Mesenchymal stem cell (in vitro differentiated cells and primary cell): Measurements from ENCODE around the gene CCDC85A.

ENCODE experiments used
- DNase-seq: peaks from one replicate; pipeline ENCODE4 v3.0.0-alpha.2; 2013
- H2AFZ ChIP-seq: one replicate; pipeline ENCODE4 v1.6.1; 2013; ENCODE audit warnings: low read depth, mild to moderate bottlenecking, control low read depth, inconsistent platforms, low read length, moderate library complexity
- H2AK5ac ChIP-seq: 2 replicates; pipeline ENCODE4 v1.6.1; 2013; ENCODE audit warnings: low read length, moderate library complexity, mild to moderate bottlenecking, inconsistent platforms; ENCODE audit not compliant: severe bottlenecking
- H2BK120ac ChIP-seq: one replicate; pipeline ENCODE4 v1.6.1; 2013; ENCODE audit warnings: low read depth, mild to moderate bottlenecking, inconsistent platforms, low read length, moderate library complexity
- H2BK12ac ChIP-seq, 2 experiments: one replicate each; pipeline ENCODE4 v1.6.1; 2013; ENCODE audit warnings: inconsistent platforms in 2 of 2, low read length in 2 of 2, mild to moderate bottlenecking in 2 of 2, moderate library complexity in 2 of 2, control low read depth in 1 of 2
- H2BK15ac ChIP-seq: one replicate; pipeline ENCODE4 v1.6.1; 2013; ENCODE audit warnings: mild to moderate bottlenecking, low read depth, inconsistent platforms; ENCODE audit not compliant: poor library complexity, severe bottlenecking
- H2BK5ac ChIP-seq: 2 replicates; pipeline ENCODE4 v1.6.1; 2013; ENCODE audit warnings: low read depth, mild to moderate bottlenecking, low read length, control low read depth, inconsistent platforms; ENCODE audit not compliant: poor library complexity, severe bottlenecking
- H3K14ac ChIP-seq, 2 experiments: one replicate each; pipeline ENCODE4 v1.6.1; 2013; ENCODE audit warnings: inconsistent platforms in 2 of 2, low read length in 2 of 2, control low read depth in 1 of 2, mild to moderate bottlenecking in 1 of 2, moderate library complexity in 1 of 2
- H3K18ac ChIP-seq, 2 experiments: one replicate each; pipeline ENCODE4 v1.6.1; 2013; ENCODE audit warnings: inconsistent platforms in 2 of 2, low read length in 2 of 2, control low read depth in 1 of 2, low read depth in 1 of 2, mild to moderate bottlenecking in 1 of 2
- H3K23ac ChIP-seq, 2 experiments: one replicate each; pipeline ENCODE4 v1.6.1; 2013; ENCODE audit warnings: inconsistent platforms in 2 of 2, low read length in 2 of 2, mild to moderate bottlenecking in 2 of 2, moderate library complexity in 2 of 2, control low read depth in 1 of 2
- H3K27ac ChIP-seq: 2 replicates; pipeline ENCODE4 v1.5.1; 2013; ENCODE audit warnings: mild to moderate bottlenecking, moderate library complexity, low read length, control low read depth, inconsistent platforms; ENCODE audit not compliant: poor library complexity, severe bottlenecking
- H3K27me3 ChIP-seq, 2 experiments: 2 replicates each; pipeline versions ENCODE4 v1.6.1 to v1.7.0; 2013; ENCODE audit warnings: low read length in 2 of 2, mild to moderate bottlenecking in 2 of 2, moderate library complexity in 2 of 2, control low read depth in 1 of 2, inconsistent platforms in 1 of 2; ENCODE audit not compliant: control insufficient read depth in 1 of 2, insufficient read depth in 1 of 2
- H3K36me3 ChIP-seq, 2 experiments: 2 replicates each; pipeline versions ENCODE4 v1.6.1 to v1.7.0; 2013; ENCODE audit warnings: low read length in 2 of 2, control low read depth in 1 of 2, inconsistent platforms in 1 of 2, low read depth in 1 of 2, mild to moderate bottlenecking in 1 of 2; ENCODE audit not compliant: insufficient read depth in 2 of 2, control insufficient read depth in 1 of 2
- H3K4ac ChIP-seq, 2 experiments: one replicate each; pipeline ENCODE4 v1.6.1; 2013; ENCODE audit warnings: inconsistent platforms in 2 of 2, low read length in 2 of 2, mild to moderate bottlenecking in 2 of 2, moderate library complexity in 2 of 2, control low read depth in 1 of 2, low read depth in 1 of 2
- H3K4me1 ChIP-seq: 2 replicates; pipeline ENCODE4 v1.6.1; 2013; ENCODE audit warnings: low read depth, low read length, control low read depth; ENCODE audit not compliant: control insufficient read depth, insufficient read depth
- H3K4me2 ChIP-seq: 2 replicates; pipeline ENCODE4 v1.6.1; 2013; ENCODE audit warnings: low read length, mild to moderate bottlenecking, inconsistent platforms; ENCODE audit not compliant: poor library complexity, severe bottlenecking
- H3K4me3 ChIP-seq, 2 experiments: 2 replicates each; pipeline versions ENCODE4 v1.5.1 to v1.7.0; 2013; ENCODE audit warnings: low read length in 2 of 2, mild to moderate bottlenecking in 2 of 2, control low read depth in 1 of 2, low read depth in 1 of 2; ENCODE audit not compliant: insufficient read depth in 1 of 2
- H3K79me1 ChIP-seq: replicated peaks from 2 replicates; pipeline ENCODE4 v1.6.1; 2013; ENCODE audit warnings: mild to moderate bottlenecking, control low read depth, low read length, inconsistent platforms; ENCODE audit not compliant: poor library complexity, severe bottlenecking
- H3K9ac ChIP-seq: 2 replicates; pipeline ENCODE4 v1.7.0; 2013; ENCODE audit warnings: mild to moderate bottlenecking, low read length, moderate library complexity
- H3K9me3 ChIP-seq: 2 replicates; pipeline ENCODE4 v1.7.0; 2013; ENCODE audit warnings: mild to moderate bottlenecking, low read length; ENCODE audit not compliant: control insufficient read depth
- H4K8ac ChIP-seq: one replicate; pipeline ENCODE4 v1.6.1; 2013; ENCODE audit warnings: inconsistent platforms, mild to moderate bottlenecking, low read length, moderate library complexity
- H4K91ac ChIP-seq: one replicate; pipeline ENCODE4 v1.6.1; 2013; ENCODE audit warnings: mild to moderate bottlenecking, low read length, inconsistent platforms
- WGBS: methylation state at CpG from one replicate; pipeline ENCODE4 v1.1.7; 2013; ENCODE audit warnings: mixed read lengths; 5-methylcytosine and 5-hydroxymethylcytosine counted together

CCDC85A gene

DNA sequence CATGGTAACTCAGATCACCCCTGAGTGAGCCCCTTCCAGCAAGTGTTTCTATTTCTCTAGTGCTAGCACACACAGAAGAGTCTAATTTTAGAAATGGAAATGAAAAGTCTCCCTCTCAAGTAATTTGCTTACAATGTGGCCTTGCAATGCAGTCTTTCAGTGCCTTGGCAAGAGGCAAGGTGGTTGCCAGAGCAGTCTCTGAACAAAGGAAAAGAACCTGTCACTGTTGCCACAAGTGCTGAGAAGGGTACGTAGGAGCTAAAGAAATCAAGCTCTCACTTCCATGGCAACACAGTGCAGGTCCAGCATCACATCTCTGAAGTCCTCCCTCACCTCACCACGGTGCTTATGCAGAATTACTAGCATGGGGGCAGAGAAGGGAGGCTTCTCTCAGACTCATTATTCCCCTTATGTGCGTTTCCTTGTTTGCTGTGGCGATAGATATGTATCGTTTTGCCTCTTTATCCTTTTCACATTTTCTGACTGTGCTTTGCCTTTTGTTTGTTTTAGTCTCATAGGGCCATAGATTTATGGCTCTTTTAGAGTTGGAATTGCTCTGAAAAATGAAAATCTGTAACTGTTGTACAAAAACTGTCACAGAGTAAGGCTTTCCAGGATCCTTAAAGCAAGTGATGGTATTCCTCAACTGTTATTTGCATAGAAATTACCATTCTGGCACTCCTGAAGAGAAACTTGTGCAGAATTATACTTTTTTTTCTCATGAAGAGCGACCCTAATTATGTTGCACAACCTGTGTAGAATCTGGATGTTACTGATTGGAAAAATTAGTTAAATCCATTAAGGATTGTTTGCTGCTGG lies 164.8 kb downstream of the CCDC85A start:
- Histone ChIP-seq H2BK5ac (no peak overlapping the region), H3K14ac (no peak overlapping the region), H4K8ac (no peak overlapping the region), H3K9ac (no peak overlapping the region), H3K4me3 (no peak overlapping the region), H3K27me3 (no peaks in the 10 kb centered on the region), H3K18ac (no peak overlapping the region), H2BK120ac (no peak overlapping the region), H3K4ac (no peak overlapping the region), H3K4me1 (no peaks in the 10 kb centered on the region), H3K23ac (no peak overlapping the region), H4K91ac (no peak overlapping the region), H2BK15ac (no peak overlapping the region), H2AFZ (no peak overlapping the region), H2BK12ac (no peak overlapping the region), H3K36me3 (no peaks in the 10 kb centered on the region), H2AK5ac (no peak overlapping the region), H3K27ac (no peak overlapping the region), H3K79me1 (no peaks in the 10 kb centered on the region), H3K9me3 (no peaks in the 10 kb centered on the region), H3K4me2 (no peak overlapping the region)
- WGBS: 81% methylated on average over 6 of the region's 6 CpGs
- no peak for DNase-seq

DNA sequence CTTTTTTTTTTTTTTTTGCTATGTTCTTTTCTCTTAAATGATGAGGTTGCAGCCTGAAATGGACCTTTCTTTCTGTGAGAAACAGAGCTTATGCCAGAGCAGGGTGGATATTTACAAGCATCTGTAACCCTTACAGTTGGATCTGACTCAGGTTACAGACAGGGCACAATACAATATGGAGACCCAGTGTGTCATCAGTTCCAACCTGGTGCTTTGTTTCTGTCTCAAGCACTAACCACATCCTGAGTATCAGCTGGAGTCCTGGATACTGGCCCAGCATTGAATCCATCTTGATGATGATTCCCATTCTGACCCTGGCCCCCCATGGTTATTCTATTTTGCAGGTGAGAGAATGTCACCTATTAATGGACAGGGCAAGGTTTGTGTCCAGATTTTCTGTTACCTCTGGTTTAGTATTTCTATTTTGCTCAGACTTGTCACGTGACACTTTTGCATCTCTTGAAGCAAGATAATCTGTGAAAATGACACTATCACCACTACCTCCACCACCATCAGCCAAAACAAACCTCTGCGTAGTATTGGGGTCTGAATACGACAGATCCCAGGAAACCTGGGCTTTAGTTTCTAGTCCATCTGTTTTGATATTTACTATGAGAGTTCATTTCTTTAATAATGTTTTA lies 174.0 kb downstream of the CCDC85A start:
- H2AK5ac ChIP-seq: no peak overlapping the region
- H3K36me3 ChIP-seq: no peaks in the 10 kb centered on the region
- H3K4me2 ChIP-seq: no peak overlapping the region
- no peaks in the 10 kb centered on the region for H3K79me1 ChIP-seq
- H3K23ac ChIP-seq: no peak overlapping the region
- H3K27me3 ChIP-seq: no peaks in the 10 kb centered on the region
- no peak overlapping the region for H3K4ac ChIP-seq
- no peaks in the 10 kb centered on the region for H3K4me1 ChIP-seq
- H4K8ac ChIP-seq: no peak overlapping the region
- H3K14ac ChIP-seq: no peak overlapping the region
- no peak overlapping the region for H3K4me3 ChIP-seq
- no peak overlapping the region for H2BK5ac ChIP-seq
- no peaks in the 10 kb centered on the region for H3K9me3 ChIP-seq
- no peak overlapping the region for H2BK120ac ChIP-seq
- no peak overlapping the region for H2AFZ ChIP-seq
- no peak overlapping the region for H3K27ac ChIP-seq
- no peak overlapping the region for H3K9ac ChIP-seq
- no peak overlapping the region for H3K18ac ChIP-seq
- H2BK12ac ChIP-seq: no peak overlapping the region
- no peak overlapping the region for H4K91ac ChIP-seq
- no peak for DNase-seq
- no peak overlapping the region for H2BK15ac ChIP-seq
- WGBS: 78% methylated on average over 1 of the region's 3 CpGs

DNA sequence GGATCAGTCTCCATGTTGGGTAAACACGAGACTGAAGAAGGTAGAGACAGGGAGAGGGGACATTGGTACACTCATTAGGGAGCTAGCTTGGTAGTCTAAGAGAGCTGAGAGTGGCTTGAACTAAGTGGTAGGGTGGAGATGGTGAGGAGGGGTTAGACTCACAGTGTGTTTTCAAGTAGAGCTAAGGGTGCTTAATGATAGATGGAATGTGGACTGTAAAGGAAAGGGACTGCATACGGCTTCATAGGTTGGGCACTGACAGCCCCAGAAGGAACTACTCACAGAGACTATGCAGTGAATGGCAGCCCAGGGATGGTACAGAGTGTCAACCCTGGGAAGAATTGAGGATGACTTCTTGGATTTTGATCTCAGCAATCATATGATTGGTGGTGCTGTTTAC lies 178.1 kb downstream of the CCDC85A start:
- Histone ChIP-seq H3K4me2 (no peak overlapping the region), H2BK12ac (no peak overlapping the region), H3K79me1 (no peaks in the 10 kb centered on the region), H3K27me3 (no peaks in the 10 kb centered on the region), H3K27ac (no peak overlapping the region), H3K9ac (no peak overlapping the region), H3K4me3 (no peak overlapping the region), H4K8ac (no peak overlapping the region), H3K18ac (no peak overlapping the region), H3K36me3 (no peaks in the 10 kb centered on the region), H2AFZ (no peak overlapping the region), H2BK5ac (no peak overlapping the region), H3K23ac (no peak overlapping the region), H2BK15ac (no peak overlapping the region), H3K9me3 (no peaks in the 10 kb centered on the region), H3K4me1 (no peaks in the 10 kb centered on the region), H4K91ac (no peak overlapping the region), H3K14ac (no peak overlapping the region), H3K4ac (no peak overlapping the region), H2BK120ac (no peak overlapping the region), H2AK5ac (no peak overlapping the region)
- no peak for DNase-seq
- 88% methylated on average over 2 of the region's 2 CpGs for WGBS

DNA sequence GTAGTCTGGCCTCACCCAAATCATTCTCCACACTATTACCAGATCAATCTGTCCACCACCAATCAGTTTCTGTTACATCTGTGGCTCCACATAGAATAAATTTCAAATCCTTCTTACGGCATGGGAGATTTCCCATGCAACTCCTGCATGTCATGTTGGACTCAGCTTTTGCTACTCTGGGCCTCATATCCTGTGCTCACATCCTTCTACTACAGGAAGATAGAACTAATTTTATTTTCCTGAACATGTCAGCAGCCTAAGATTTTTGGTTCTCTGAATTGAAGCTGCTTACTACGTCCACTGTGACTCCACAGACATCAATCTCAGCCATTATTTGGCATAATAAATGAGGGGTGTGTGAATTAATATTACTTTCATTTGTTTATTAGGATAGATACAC lies 181.1 kb downstream of the CCDC85A start:
- Histone ChIP-seq H4K91ac (no peak overlapping the region), H2BK5ac (no peak overlapping the region), H3K14ac (no peak overlapping the region), H3K27ac (no peak overlapping the region), H2BK120ac (no peak overlapping the region), H2AFZ (no peak overlapping the region), H2BK15ac (no peak overlapping the region), H2BK12ac (no peak overlapping the region), H3K4me2 (no peak overlapping the region), H3K27me3 (no peaks in the 10 kb centered on the region), H3K79me1 (no peaks in the 10 kb centered on the region), H4K8ac (no peak overlapping the region), H3K9me3 (no peaks in the 10 kb centered on the region), H3K9ac (no peak overlapping the region), H3K4me1 (no peaks in the 10 kb centered on the region), H3K4ac (no peak overlapping the region), H2AK5ac (no peak overlapping the region), H3K4me3 (no peak overlapping the region), H3K18ac (no peak overlapping the region), H3K23ac (no peak overlapping the region), H3K36me3 (no peaks in the 10 kb centered on the region)
- 98% methylated on average over 2 of the region's 2 CpGs for whole genome bisulfite sequencing
- DNase-seq: no peak
